CD4-positive, alpha-beta T cell treated with Interleukin-4 for 1 hour (primary cell): Measurements from ENCODE around the gene MYD88.

Source experiments
- DNase-seq, 2 donors: peaks; one replicate each; pipeline ENCODE4 v3.0.0-alpha.2; 2020 to 2022

Gene MYD88

DNA sequence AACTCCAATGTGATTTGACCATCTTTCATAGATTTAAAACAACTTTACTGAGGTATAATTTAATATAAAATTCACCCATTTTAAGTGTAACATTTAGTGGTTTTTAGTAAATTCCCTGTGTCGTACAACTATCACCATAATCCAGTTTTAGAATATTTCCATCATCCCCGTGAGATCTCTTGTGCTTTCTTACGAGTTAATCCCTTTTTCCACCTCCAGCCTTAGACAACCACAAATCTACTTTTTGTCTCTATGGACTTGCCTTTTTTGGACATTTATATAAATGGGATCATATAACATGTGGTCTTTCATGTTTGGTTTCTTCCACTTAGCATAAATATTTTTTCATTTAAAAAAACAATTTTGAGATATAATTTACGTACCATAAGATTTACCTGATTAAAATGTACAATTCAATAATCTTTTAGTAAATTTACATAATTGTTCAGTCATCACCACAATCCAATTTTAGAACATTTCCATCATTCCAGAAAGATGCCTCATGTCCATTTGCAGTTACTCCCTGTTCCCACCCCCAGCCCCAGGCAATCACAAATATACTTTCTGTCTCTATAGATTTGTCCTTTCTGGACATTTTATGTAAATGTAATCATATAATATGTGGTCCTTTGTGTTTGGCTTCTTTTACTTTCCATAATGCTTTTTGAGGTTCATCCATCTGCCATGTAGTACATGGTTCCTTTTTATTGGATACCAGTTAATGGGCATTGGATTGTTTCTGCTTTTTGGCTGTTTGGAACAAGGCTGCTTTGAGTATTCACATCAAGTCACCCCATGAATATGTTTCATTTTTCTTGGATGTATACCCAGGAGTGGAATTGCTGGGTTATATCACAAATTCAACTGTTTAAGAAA is 29.9 kb downstream of the MYD88 start:
- DNase-seq: no peak

DNA sequence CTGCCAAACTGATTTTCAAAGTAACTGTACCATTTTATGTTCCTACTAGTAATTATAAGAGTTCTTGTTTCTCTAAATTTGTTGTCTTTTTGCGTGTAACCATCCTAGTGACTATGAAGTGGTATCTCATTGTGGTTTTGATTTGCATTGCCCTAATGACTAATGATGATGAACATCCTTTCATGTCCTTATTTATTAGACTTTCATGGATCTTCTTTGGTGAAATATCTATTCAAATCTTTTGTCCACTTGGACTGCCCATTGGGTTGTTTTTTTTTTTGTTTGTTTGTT is 30.5 kb downstream of the MYD88 start:
- no peak for DNase-seq

DNA sequence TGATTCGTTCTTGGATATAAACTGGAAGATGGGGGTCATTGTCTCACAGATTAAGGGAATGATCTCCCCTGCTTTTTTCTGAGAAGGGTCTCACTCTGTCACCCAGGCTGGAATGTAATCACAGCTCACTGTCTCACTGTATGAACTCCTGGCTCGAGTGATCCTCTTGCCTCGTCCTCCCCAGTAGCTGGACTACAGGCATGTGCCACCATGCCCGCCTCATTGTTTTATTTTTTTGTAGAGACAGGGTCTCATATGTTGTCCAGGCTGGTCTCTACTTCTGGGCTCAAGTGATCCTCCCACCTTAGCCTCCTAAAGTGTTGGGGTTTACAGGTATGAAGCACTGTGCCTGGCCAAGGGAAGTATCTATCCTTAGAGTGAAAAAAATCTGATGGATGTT is 32.3 kb downstream of the MYD88 start:
- no peak for DNase-seq

DNA sequence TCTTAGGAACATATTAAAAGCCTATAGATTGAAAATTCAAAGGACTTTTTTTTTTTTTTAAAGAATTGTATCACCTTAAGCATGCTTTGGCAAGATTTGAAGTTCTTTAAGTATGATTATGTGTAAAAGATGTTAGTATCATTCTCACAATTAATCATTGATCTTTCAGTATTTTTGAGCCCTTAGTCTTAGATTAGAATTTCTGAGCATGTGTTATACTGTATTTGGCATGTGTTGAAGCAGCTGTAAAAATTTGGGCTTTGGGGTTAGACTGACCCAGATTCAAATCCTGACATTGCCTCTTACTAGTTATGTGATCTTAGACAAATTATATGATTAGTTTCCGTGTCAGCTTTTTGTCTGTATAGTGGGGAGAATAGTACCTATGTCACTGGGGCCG is 33.2 kb downstream of the MYD88 start:
- no peak for DNase-seq

DNA sequence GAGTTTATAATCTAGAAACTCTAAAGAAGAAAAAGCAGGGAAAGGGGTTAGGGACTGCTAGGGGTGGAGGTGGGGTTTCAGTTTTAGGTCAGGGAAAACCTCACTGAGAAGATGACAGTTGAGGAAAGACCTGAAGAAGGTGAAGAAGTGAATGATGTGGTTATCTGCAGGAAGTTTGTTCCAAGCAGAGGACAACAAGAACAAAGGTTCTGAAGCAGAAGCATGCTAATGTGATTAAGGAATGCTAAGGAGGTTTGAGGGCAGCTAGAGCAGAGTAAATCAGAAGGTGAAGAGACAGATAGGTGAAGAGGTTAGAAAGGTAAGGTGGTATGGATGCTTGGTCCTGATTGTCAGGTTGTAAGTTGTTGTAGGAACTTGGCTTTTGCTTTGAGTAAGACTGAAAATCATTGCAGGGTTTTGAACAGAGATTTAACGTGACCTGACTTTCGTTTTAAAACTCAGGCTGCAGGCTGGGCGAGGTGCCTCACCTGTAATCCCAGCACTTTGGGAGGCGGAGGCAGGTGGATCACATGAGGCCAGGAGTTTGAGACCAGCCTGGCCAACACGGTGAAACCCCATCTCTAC is 35.5 kb downstream of the MYD88 start:
- DNase-seq: no peak

DNA sequence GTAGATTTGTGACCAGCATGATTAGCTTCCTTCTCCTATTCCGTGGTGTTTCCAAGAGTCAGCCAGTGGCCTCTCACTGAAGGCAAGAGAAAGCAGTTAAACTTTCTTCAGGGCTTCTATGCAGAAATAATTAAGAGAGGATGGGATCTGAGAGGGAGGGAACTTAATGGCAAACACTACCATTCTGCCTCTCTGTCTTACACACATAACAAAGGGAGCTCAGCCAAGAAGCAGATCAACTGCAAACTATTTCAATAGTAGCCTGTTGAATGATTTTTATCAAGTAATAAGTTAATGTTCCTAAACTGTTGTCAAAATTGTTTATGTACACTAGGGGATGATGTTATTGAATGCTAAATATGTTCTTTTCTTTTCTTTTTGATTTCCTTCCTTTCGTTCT is 38.7 kb downstream of the MYD88 start:
- DNase-seq: no peak

DNA sequence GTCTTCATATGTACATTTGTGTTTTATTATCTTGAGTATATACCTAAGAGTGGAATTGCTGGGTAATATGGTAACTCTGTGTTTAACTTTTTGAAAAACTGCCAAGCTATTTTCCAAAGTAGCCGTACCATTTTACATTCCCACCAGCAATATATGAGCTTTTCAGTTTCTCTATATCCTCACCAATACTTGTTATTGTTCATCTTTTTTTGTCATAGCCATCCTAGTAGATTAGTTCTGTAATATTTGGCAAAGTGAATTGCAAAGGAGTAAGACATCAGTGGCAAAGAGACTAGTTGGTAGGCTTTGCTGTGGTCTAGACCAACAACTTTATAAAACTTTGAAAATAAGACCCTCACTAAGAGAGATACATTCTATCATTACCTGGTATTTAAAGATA is 48.3 kb downstream of the MYD88 start:
- DNase-seq: no peak

DNA sequence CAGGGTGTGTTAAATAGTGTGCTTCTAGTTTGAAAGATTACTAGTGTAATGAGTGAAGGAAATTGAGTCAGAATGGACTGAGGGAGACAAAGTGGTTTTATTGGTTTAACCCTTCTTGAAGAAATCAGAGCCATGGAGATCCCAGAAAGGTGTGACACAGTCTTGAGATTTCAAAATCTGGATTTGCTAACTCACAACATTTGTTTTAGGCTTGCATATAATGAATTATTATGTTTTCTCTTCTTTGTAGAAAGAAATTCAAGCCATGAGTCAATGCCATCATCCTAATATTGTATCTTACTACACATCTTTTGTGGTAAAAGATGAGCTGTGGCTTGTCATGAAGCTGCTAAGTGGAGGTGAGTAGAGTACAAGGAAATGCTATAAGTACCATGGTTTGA is 52.0 kb downstream of the MYD88 start:
- DNase-seq: no peak
